OCI-LY7 (cell line): ENCODE results near the gene DENND5B. TPM values are rescaled to one million over a fixed set of nuclear protein-coding genes. Genes with fewer than 3 reads are reported as not detected.

Experiments
- Bru-seq: library from RNA; stranded (reverse); fragments of 400-500 nt; gene quantifications from one replicate; lab custom pipeline; 2021; lab: Mats Ljungman, UMichigan
- BruChase-seq, 2 experiments: library from RNA; stranded (reverse); fragments of 400-500 nt; gene quantifications; one replicate each; lab custom pipeline; 2021; lab: Mats Ljungman, UMichigan
- BruUV-seq: library from RNA; stranded (reverse); fragments of 400-500 nt; replicated peaks from 2 replicates; lab custom pipeline; 2021; lab: Mats Ljungman, UMichigan
- CTCF ChIA-PET: fragments of 300-600 bp; sonication (Branson Sonifier 250); formaldehyde crosslinking; loops from one replicate; lab custom pipeline; 2022; ENCODE audit warnings: antibody characterized with exemption; ENCODE audit not compliant: unreplicated experiment; lab: Charles Lee
- POLR2A ChIA-PET: fragments of 300-600 bp; sonication (Branson Sonifier 250); formaldehyde crosslinking; loops from one replicate; lab custom pipeline; 2022; ENCODE audit warnings: antibody characterized with exemption; lab: Charles Lee
- DNase-seq: peaks from one replicate; pipeline ENCODE4 v3.0.0-alpha.2; 2015; ENCODE audit warnings: low spot score
- H2AFZ ChIP-seq: fragments of 200-600 bp; sonication (generic), shearing (Covaris generic); 2 replicates; pipeline ENCODE4 v1.6.1; 2014; ENCODE audit warnings: mild to moderate bottlenecking, antibody characterized with exemption, low read length, moderate library complexity
- H3K27ac ChIP-seq: fragments of 200-600 bp; sonication (generic); 2 replicates; pipeline ENCODE4 v1.5.1; 2014; ENCODE audit warnings: mixed run types, low read depth, mild to moderate bottlenecking, moderate library complexity, low read length, inconsistent platforms; ENCODE audit not compliant: poor library complexity, severe bottlenecking
- H3K36me3 ChIP-seq: fragments of 200-600 bp; sonication (generic); 2 replicates; pipeline ENCODE4 v1.6.1; 2014; ENCODE audit warnings: mild to moderate bottlenecking, antibody characterized with exemption, low read length, moderate library complexity, mixed read lengths; ENCODE audit not compliant: insufficient read depth
- H3K4me1 ChIP-seq: fragments of 200-600 bp; sonication (generic); 2 replicates; pipeline ENCODE4 v1.5.1; 2014; ENCODE audit warnings: mild to moderate bottlenecking, low read length; ENCODE audit not compliant: insufficient read depth, poor library complexity, severe bottlenecking
- H3K4me2 ChIP-seq: fragments of 200-600 bp; sonication (generic); 2 replicates; pipeline ENCODE4 v1.6.1; 2014; ENCODE audit warnings: mild to moderate bottlenecking, low read length
- H3K4me3 ChIP-seq: fragments of 200-600 bp; sonication (generic); 2 replicates; pipeline ENCODE4 v1.5.1; 2014; ENCODE audit warnings: mild to moderate bottlenecking, low read depth, low read length; ENCODE audit not compliant: poor library complexity, severe bottlenecking
- H3K79me2 ChIP-seq: fragments of 200-600 bp; sonication (generic); 2 replicates; pipeline ENCODE4 v1.6.1; 2016; ENCODE audit warnings: low read depth, mild to moderate bottlenecking, low read length, moderate library complexity, mixed read lengths; ENCODE audit not compliant: insufficient read depth
- H3K9me2 ChIP-seq: fragments of 200-600 bp; sonication (generic); 2 replicates; pipeline ENCODE4 v1.6.1; 2016; ENCODE audit warnings: mild to moderate bottlenecking, low read length, mixed read lengths; ENCODE audit not compliant: insufficient read depth
- H3K9me3 ChIP-seq: fragments of 200-600 bp; sonication (generic); 2 replicates; pipeline ENCODE4 v1.6.1; 2014; ENCODE audit warnings: mild to moderate bottlenecking, mixed run types, low read length, mixed read lengths
- H4K20me1 ChIP-seq: fragments of 200-600 bp; sonication (generic); 2 replicates; pipeline ENCODE4 v1.6.1; 2014; ENCODE audit warnings: mild to moderate bottlenecking, antibody characterized with exemption, low read length, moderate library complexity, mixed read lengths; ENCODE audit not compliant: insufficient read depth
- CTCF ChIP-seq: fragments of 200-600 bp; sonication (generic); conservative IDR thresholded peaks from 2 replicates; pipeline ENCODE4 v1.5.1; 2014; ENCODE audit warnings: mild to moderate bottlenecking, antibody characterized with exemption, low read length, moderate library complexity, mixed read lengths
- EZH2phosphoT487 ChIP-seq: fragments of 200-600 bp; sonication (generic); IDR thresholded peaks from 2 replicates; pipeline ENCODE4 v1.6.1; 2018; ENCODE audit warnings: low read depth, borderline replicate concordance, mild to moderate bottlenecking, mixed run types, antibody characterized with exemption, low read length, moderate library complexity, mixed read lengths
- intact Hi-C: fragments of 100-400 bp; cut with micrococcal nuclease; formaldehyde crosslinking; loops from one replicate; pipeline ENCODE4 v1.10.0; 2022; ENCODE audit not compliant: unreplicated experiment
- long read RNA-seq: library from polyadenylated mRNA; stranded (forward); transcript quantifications from one replicate; pipeline ENCODE4 v2.0.0, GENCODE V29; 2022
- total RNA-seq, 2 experiments: library from RNA; depleted of rRNA in 1 of 2; stranded (reverse); fragments of >200 nt in 1 of 2; shearing (Covaris generic) in 1 of 2; gene quantifications; 2 replicates each; pipeline ENCODE4 v1.2.3, GENCODE V29; 2014 to 2022

The DENND5B gene
- total RNA-seq (2014; rRNA removed; shearing (Covaris generic)) (16.7 and 23.1 TPM in 2 replicates), total RNA-seq (2022) (36.4 and 38.9 TPM in 2 replicates), Bru-seq, nascent RNA (percentile 89 among the genes with signal in this experiment), BruChase-seq, experiment 1, labeled RNA remaining after a 6-hour chase (percentile 90 among the genes with signal in this experiment), BruChase-seq, experiment 2, labeled RNA remaining after a 2-hour chase (percentile 84 among the genes with signal in this experiment)
- long read RNA-seq, partial matches to known transcripts = 19 of 44 reads
- long read RNA-seq, other reads (novel, unspliced or antisense) = 25 of 44 reads

- TF ChIP-seq EZH2phosphoT487 (no peak), CTCF (no peak; the same call in 1 of the 2 replicates)
- BruUV-seq = no TSS peak
- Histone ChIP-seq H3K9me2 (no peaks in the 10 kb centered on the region), H3K79me2 (peaks cover 46% of the 10 kb centered on the region), H3K9me3 (peaks cover 10% of the 10 kb centered on the region; the same call in 1 of the 2 replicates), H3K4me1 (peaks cover 47% of the 10 kb centered on the region), H2AFZ (peak within 1 kb of the TSS; percentile 81; the same call in 1 of the 2 replicates), H3K36me3 (peaks cover 27% of the 10 kb centered on the region), H4K20me1 (no peaks in the 10 kb centered on the region), H3K4me3 (peak within 1 kb of the TSS; percentile 89), H3K4me2 (peak within 1 kb of the TSS; percentile 91), H3K27ac (peak within 1 kb of the TSS; percentile 72)
- POLR2A ChIA-PET = interaction anchor here (0.6 to 1.8 kb wide), 11 partner anchors 11 to 268 kb away, joined by 3 to 5 read pairs (median 3); no protein-coding TSS in a partner anchor
- intact Hi-C loops = no loop called here
- DNase-seq = peak; percentile 88
- CTCF ChIA-PET = no interaction called here
Observed at GRCh38 chr12:31590642-31591379, at the start of gene DENND5B. DENND5B (minus strand) TSS chr12:31591136; CDS start chr12:31590832, 304 bp downstream.

- no peak for TF ChIP-seq EZH2phosphoT487
- TF ChIP-seq CTCF = no peak
- no peaks in the 10 kb centered on the region for H3K36me3 ChIP-seq
- ChIA-PET CTCF (no interaction called here), POLR2A (interaction anchor here (0.6 to 1.3 kb wide), 4 partner anchors 17 to 989 kb away, joined by 3 to 5 read pairs (median 3); no protein-coding TSS in a partner anchor)
- H3K9me2 ChIP-seq = no peaks in the 10 kb centered on the region
- BruUV-seq = no TSS peak
- no peaks in the 10 kb centered on the region for H3K79me2 ChIP-seq
- DNase-seq = no peak
- H3K4me3 ChIP-seq = no peak overlapping the region
- 0 out of 2 replicates have a peak overlapping the region, but pooled peaks have one; percentile 26 for H2AFZ ChIP-seq
- H3K4me2 ChIP-seq = no peak overlapping the region
- H3K9me3 ChIP-seq = no peaks in the 10 kb centered on the region
- H4K20me1 ChIP-seq = no peaks in the 10 kb centered on the region
- intact Hi-C loops = loop anchor here (5.0 kb wide), 5 partner anchors 87 to 382 kb away; no protein-coding TSS in a partner anchor
- H3K27ac ChIP-seq = no peak overlapping the region
- peaks cover 54% of the 10 kb centered on the region for H3K4me1 ChIP-seq
Observed at GRCh38 chr12:31634620-31635019, 43.7 kb upstream of the DENND5B start.
